D721Med (cell line): ENCODE measurements around the gene HDHD5.

Experiments used
- DNase-seq: peaks from one replicate; pipeline ENCODE4 v3.0.0; 2011; ENCODE audit warnings: low spot score; ENCODE audit not compliant: insufficient read length
- FAIRE-seq: peaks from 2 replicates; lab custom pipeline; 2011; peaks lifted over from hg19 to GRCh38; lab: Jason Lieb, UNC
- CTCF ChIP-seq: IDR thresholded peaks from 2 replicates; pipeline ENCODE4 v1.5.1; 2012; ENCODE audit warnings: mild to moderate bottlenecking, control low read depth; ENCODE audit not compliant: insufficient read depth; ENCODE audit errors: missing control alignments

The HDHD5 gene

GRCh38 chr22:17120711-17121232 lies 38.3 kb downstream of the HDHD5 start:
- no peak for DNase-seq
- no peak for TF ChIP-seq CTCF
- no peak for FAIRE-seq

- DNase-seq (no peak), FAIRE-seq (no peak)
- no peak for TF ChIP-seq CTCF
These were observed 38.8 kb downstream of the HDHD5 start for GRCh38 chr22:17120281-17120680.

GRCh38 chr22:17119481-17120202 lies 39.4 kb downstream of the HDHD5 start:
- TF ChIP-seq CTCF: peak; percentile 42
- no peak for DNase-seq
- no peak for FAIRE-seq

GRCh38 chr22:17118342-17118741 lies 40.7 kb downstream of the HDHD5 start:
- no peak for TF ChIP-seq CTCF
- DNase-seq (no peak), FAIRE-seq (no peak)

GRCh38 chr22:17117890-17118289 lies 41.2 kb downstream of the HDHD5 start:
- DNase-seq (no peak), FAIRE-seq (no peak)
- no peak for TF ChIP-seq CTCF

- DNase-seq (no peak), FAIRE-seq (no peak)
- TF ChIP-seq CTCF: no peak
These were observed 41.7 kb downstream of the HDHD5 start for GRCh38 chr22:17117400-17117799.

- FAIRE-seq: no peak
- DNase-seq: no peak
- no peak for TF ChIP-seq CTCF
These were observed 42.3 kb downstream of the HDHD5 start for GRCh38 chr22:17116572-17117330.
